K562 (cell line): ENCODE measurements around the gene PCBP4. TPM values are rescaled to one million over a fixed set of nuclear protein-coding genes. Genes with fewer than 3 reads are reported as not detected.

Source experiments
- ATAC-seq: fragments of 200-7000 bp; cut with Tn5 transposase; 3 replicates; pipeline ENCODE4 v1.9.1; 2020; ENCODE audit warnings: moderate library complexity
- BruUV-seq: library from RNA; stranded (reverse); fragments of 400-500 nt; replicated peaks from 2 replicates; lab custom pipeline; 2021; lab: Mats Ljungman, UMichigan
- CTCF ChIA-PET: fragments of 300-600 bp; formaldehyde crosslinking; extraction: SDS; loops from one replicate; lab custom pipeline; 2021; ENCODE audit warnings: low intra/inter-chr PET ratio; lab: Yijun Ruan, JAX
- POLR2A ChIA-PET: fragments of 300-600, 350-650 bp; sonication (Branson Sonifier 250); formaldehyde crosslinking; extraction: SDS; loops from one replicate; lab custom pipeline; 2021; ENCODE audit warnings: antibody characterized with exemption, inconsistent platforms; lab: Yijun Ruan, JAX
- DNase-seq, 4 experiments: peaks; one replicate each; pipeline versions ENCODE4 v3.0.0 to v3.0.0-alpha.2; 2011 to 2018; ENCODE audit warnings: low spot score in 3 of 4, mixed read lengths in 3 of 4; ENCODE audit errors: extremely low read depth in 1 of 4
- FAIRE-seq: peaks from 2 replicates; lab custom pipeline; 2011; peaks lifted over from hg19 to GRCh38; lab: Jason Lieb, UNC
- H2AFZ ChIP-seq: 2 replicates; pipeline ENCODE4 v1.6.0; 2011; ENCODE audit warnings: low read depth, low read length, control low read depth, inconsistent platforms
- H3K27ac ChIP-seq: fragments of 200-600 bp; 3 replicates; pipeline ENCODE4 v1.8.0; 2011; ENCODE audit warnings: low read depth, mild to moderate bottlenecking, control low read depth, inconsistent platforms, low read length, moderate library complexity, mixed read lengths; ENCODE audit errors: extremely low read depth
- H3K27me3 ChIP-seq, 2 experiments: fragments of 300-600 bp in 1 of 2; 2 replicates in 1 of 2; 3 replicates in 1 of 2; pipeline versions ENCODE4 v1.6.0 to v1.8.0; 2011; ENCODE audit warnings: inconsistent platforms in 2 of 2, low read length in 2 of 2, mild to moderate bottlenecking in 1 of 2, mixed read lengths in 1 of 2, moderate library complexity in 1 of 2; ENCODE audit not compliant: control insufficient read depth in 2 of 2, insufficient read depth in 2 of 2
- H3K36me3 ChIP-seq: fragments of 300-600 bp; 3 replicates; pipeline ENCODE4 v1.8.0; 2011; ENCODE audit warnings: mild to moderate bottlenecking, low read length, inconsistent platforms; ENCODE audit not compliant: control insufficient read depth, insufficient read depth
- H3K4me1 ChIP-seq, 2 experiments: fragments of 200-600 bp in 1 of 2; replicated peaks in 1 of 2; 2 replicates in 1 of 2; 3 replicates in 1 of 2; pipeline versions ENCODE4 v1.5.1 to v1.8.0; 2011; ENCODE audit warnings: inconsistent platforms in 2 of 2, low read length in 2 of 2, mild to moderate bottlenecking in 1 of 2, mixed read lengths in 1 of 2, moderate library complexity in 1 of 2; ENCODE audit not compliant: control insufficient read depth in 2 of 2, insufficient read depth in 2 of 2
- H3K4me2 ChIP-seq: 2 replicates; pipeline ENCODE4 v1.6.1; 2011; ENCODE audit warnings: low read length, control low read depth, inconsistent platforms, mixed read lengths; ENCODE audit not compliant: insufficient read depth
- H3K4me3 ChIP-seq: fragments of 200-600 bp; sonication (generic), shearing (Covaris generic); 2 replicates; pipeline ENCODE4 v1.5.1; 2016; ENCODE audit warnings: control low read depth, inconsistent platforms
- H3K79me2 ChIP-seq: fragments of 200-600 bp; 3 replicates; pipeline ENCODE4 v1.8.0; 2011; ENCODE audit warnings: low read length, inconsistent platforms; ENCODE audit not compliant: control insufficient read depth, insufficient read depth
- H3K9ac ChIP-seq, 2 experiments: 2 replicates each; pipeline versions ENCODE4 v1.6.0 to v1.6.1; 2011; ENCODE audit warnings: low read depth in 2 of 2, low read length in 2 of 2, control low read depth in 1 of 2, inconsistent platforms in 1 of 2, mild to moderate bottlenecking in 1 of 2, mixed read lengths in 1 of 2; ENCODE audit not compliant: insufficient read depth in 1 of 2
- H3K9me1 ChIP-seq: one replicate; pipeline ENCODE4 v1.6.0; 2011; ENCODE audit warnings: inconsistent platforms, mild to moderate bottlenecking, low read length, moderate library complexity; ENCODE audit not compliant: control insufficient read depth, insufficient read depth
- H3K9me3 ChIP-seq: replicated peaks from 2 replicates; pipeline ENCODE4 v1.5.1; 2011; ENCODE audit warnings: low read depth, low read length, inconsistent platforms; ENCODE audit not compliant: control insufficient read depth, insufficient read depth
- H4K20me1 ChIP-seq: replicated peaks from 2 replicates; pipeline ENCODE4 v1.6.1; 2011; ENCODE audit warnings: low read length, inconsistent platforms, mixed read lengths; ENCODE audit not compliant: control insufficient read depth, insufficient read depth
- ARID3B ChIP-seq: fragments of 250-450 bp; sonication (Bioruptor Pico); IDR thresholded peaks from 2 replicates; pipeline ENCODE4 v1.4.0; 2020; ENCODE audit warnings: borderline replicate concordance
- C11orf30 ChIP-seq: fragments of 450-650 bp; IDR thresholded peaks from 2 replicates; pipeline ENCODE4 v1.6.1; 2016; ENCODE audit warnings: low read depth, mild to moderate bottlenecking
- HNRNPK ChIP-seq: fragments of 200-400 bp; formaldehyde crosslinking; IDR thresholded peaks from one replicate; pipeline ENCODE4 v1.6.1; 2018; ENCODE audit warnings: mild to moderate bottlenecking, low read depth, low read length; ENCODE audit not compliant: poor library complexity, severe bottlenecking
- KHSRP ChIP-seq: fragments of 450-650 bp; IDR thresholded peaks from 2 replicates; pipeline ENCODE4 v1.6.1; 2017
- NCOA1 ChIP-seq: fragments of 450-650 bp; IDR thresholded peaks from 2 replicates; pipeline ENCODE4 v1.6.1; 2016; ENCODE audit warnings: low read depth
- POLR2H ChIP-seq: IDR thresholded peaks from 2 replicates; pipeline ENCODE4 v1.6.1; 2016; ENCODE audit warnings: missing genetic modification characterization, low read depth, mild to moderate bottlenecking, control low read depth, missing compliant biosample characterization, moderate library complexity
- SPI1 ChIP-seq: IDR thresholded peaks from 2 replicates; pipeline ENCODE4 v1.6.1; 2011; ENCODE audit warnings: low read depth, low read length, control low read depth, borderline replicate concordance
- SRSF9 ChIP-seq: fragments of 200-400 bp; formaldehyde crosslinking; IDR thresholded peaks from 2 replicates; pipeline ENCODE4 v1.6.1; 2017; ENCODE audit warnings: low read depth, low read length, borderline replicate concordance
- ZNF785 ChIP-seq: fragments of 250-450 bp; sonication (Bioruptor Pico); IDR thresholded peaks from 2 replicates; pipeline ENCODE4 v1.4.0; 2020; ENCODE audit warnings: mild to moderate bottlenecking
- WGBS: fragments of 100-300 bp; shearing (Covaris generic); methylation state at CpG from one replicate; pipeline ENCODE4 v1.1.6; 2016; ENCODE audit warnings: low coverage, mixed read lengths; ENCODE audit not compliant: insufficient coverage; ENCODE audit errors: missing lambda C conversion rate; 5-methylcytosine and 5-hydroxymethylcytosine counted together
- in situ Hi-C: fragments of 300-500 bp; cut with MboI; formaldehyde crosslinking; loops from 4 replicates; pipeline ENCODE4 v1.15.0; 2018; ENCODE audit warnings: inconsistent platforms, mixed read lengths
- intact Hi-C: fragments of 100-400 bp; cut with micrococcal nuclease; formaldehyde crosslinking; loops from 2 replicates; pipeline ENCODE4 v1.14.2; 2022
- polyA plus RNA-seq, 8 experiments: library from polyadenylated mRNA; depleted of rRNA in 4 of 8; stranded (reverse) in 5 of 8; unstranded in 3 of 8; fragments of >200 nt; fragmentation: Nextera tagmentation in 2 of 8; fragmentation: Illumina TruSeq in 1 of 8; extraction: Ambion mirVana in 2 of 8; extraction: Trizol in 1 of 8; gene quantifications; 2 replicates each; pipeline versions ENCODE4 v1.2.1 to v1.2.3, GENCODE V29; 2011 to 2014; ENCODE audit warnings: inconsistent platforms in 1 of 8, missing spikeins in 1 of 8
- total RNA-seq, 7 experiments: library from RNA; depleted of rRNA in 6 of 7; stranded (reverse); fragments of >200 nt in 6 of 7; fragmentation: Illumina TruSeq in 2 of 7; extraction: Trizol in 2 of 7; gene quantifications; 2 replicates each; pipeline versions ENCODE4 v1.2.1 to v1.2.3, GENCODE V29; 2011 to 2021; ENCODE audit warnings: low replicate concordance in 1 of 7
- TF ChIP-seq, protein P1 (sequence below): fragments of 450-650 bp; conservative IDR thresholded peaks from 2 replicates; pipeline ENCODE4 v1.6.1; 2016; ENCODE audit warnings: missing genetic modification characterization, low read depth, mild to moderate bottlenecking, control low read depth, missing compliant biosample characterization
- TF ChIP-seq, protein P2 (sequence below): fragments of 250-450 bp; sonication (Bioruptor Pico); IDR thresholded peaks from 2 replicates; pipeline ENCODE4 v1.8.0; 2022; ENCODE audit warnings: moderate library complexity, mild to moderate bottlenecking, inconsistent platforms
- TF ChIP-seq, protein P3 (sequence below): sonication (generic); formaldehyde crosslinking; IDR thresholded peaks from 2 replicates; pipeline ENCODE4 v1.4.0; 2020; ENCODE audit warnings: mild to moderate bottlenecking, missing genetic modification reagents

Gene PCBP4
- total and polyA plus RNA-seq, 9 of the 15 experiments (the other 6 are each of a cell fraction or from before 2014, with no cell fraction given), result 0.06 to 5.8 (median 2.6) TPM

DNA sequence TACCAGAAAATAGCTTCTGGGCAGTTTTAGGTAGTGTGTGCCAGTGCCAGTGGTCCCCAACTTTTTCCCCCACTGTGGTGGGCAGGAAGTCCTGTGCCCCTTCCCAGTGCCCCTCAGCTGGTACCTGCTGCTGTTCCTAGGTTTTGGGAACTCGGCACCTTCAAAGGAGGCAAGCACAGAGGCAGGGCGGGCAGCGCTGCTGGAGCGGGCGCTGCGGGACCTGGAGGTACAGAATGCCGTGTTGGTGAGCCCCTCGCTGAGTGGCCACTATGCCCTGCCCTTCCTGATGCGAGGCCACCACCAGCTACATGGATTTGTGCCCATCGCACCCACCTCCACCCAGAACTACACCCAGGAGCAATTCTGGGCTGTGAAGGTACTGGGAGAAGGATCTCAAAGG is 13.0 kb upstream of the PCBP4 start:
- Histone ChIP-seq H3K4me2 (no peak overlapping the region), H3K9me1 (no peaks in the 10 kb centered on the region), H2AFZ (no peak overlapping the region), H3K27ac (no peak overlapping the region), H3K27me3 (no peaks in the 10 kb centered on the region), H4K20me1 (no peaks in the 10 kb centered on the region), H3K4me3 (no peak overlapping the region), H3K9me3 (no peaks in the 10 kb centered on the region), H3K4me1 (peaks cover 30 to 63% of the 10 kb centered on the region in 2 experiments; a peak in 4 of 5 replicates), H3K36me3 (peaks cover 7% of the 10 kb centered on the region; the same call in 2 of the 3 replicates), H3K9ac (peak overlapping the region in 1 of 2 experiments; percentile 83; a peak in 1 of 4 replicates), H3K79me2 (peaks cover 41% of the 10 kb centered on the region)
- WGBS, result 100% methylated on average over 3 of the region's 10 CpGs
- BruUV-seq, result no TSS peak
- in situ Hi-C loops (no loop called here), intact Hi-C loops (no loop called here)
- CTCF ChIA-PET, result no interaction called here
- DNase-seq (no peak), ATAC-seq (no peak), FAIRE-seq (no peak)
- TF ChIP-seq, protein P1, sequence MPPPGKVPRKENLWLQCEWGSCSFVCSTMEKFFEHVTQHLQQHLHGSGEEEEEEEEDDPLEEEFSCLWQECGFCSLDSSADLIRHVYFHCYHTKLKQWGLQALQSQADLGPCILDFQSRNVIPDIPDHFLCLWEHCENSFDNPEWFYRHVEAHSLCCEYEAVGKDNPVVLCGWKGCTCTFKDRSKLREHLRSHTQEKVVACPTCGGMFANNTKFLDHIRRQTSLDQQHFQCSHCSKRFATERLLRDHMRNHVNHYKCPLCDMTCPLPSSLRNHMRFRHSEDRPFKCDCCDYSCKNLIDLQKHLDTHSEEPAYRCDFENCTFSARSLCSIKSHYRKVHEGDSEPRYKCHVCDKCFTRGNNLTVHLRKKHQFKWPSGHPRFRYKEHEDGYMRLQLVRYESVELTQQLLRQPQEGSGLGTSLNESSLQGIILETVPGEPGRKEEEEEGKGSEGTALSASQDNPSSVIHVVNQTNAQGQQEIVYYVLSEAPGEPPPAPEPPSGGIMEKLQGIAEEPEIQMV (tag), result no peak
- TF ChIP-seq HNRNPK (no peak), KHSRP (no peak), ARID3B (CRISPR knock-in tag) (no peak), ZNF785 (CRISPR knock-in tag) (no peak), C11orf30 (no peak), SRSF9 (no peak), NCOA1 (no peak), SPI1 (no peak), POLR2H (tag) (no peak)
- TF ChIP-seq, protein P2, sequence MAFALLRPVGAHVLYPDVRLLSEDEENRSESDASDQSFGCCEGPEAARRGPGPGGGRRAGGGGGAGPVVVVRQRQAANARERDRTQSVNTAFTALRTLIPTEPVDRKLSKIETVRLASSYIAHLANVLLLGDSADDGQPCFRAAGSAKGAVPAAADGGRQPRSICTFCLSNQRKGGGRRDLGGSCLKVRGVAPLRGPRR, result no peak
- TF ChIP-seq, protein P3, sequence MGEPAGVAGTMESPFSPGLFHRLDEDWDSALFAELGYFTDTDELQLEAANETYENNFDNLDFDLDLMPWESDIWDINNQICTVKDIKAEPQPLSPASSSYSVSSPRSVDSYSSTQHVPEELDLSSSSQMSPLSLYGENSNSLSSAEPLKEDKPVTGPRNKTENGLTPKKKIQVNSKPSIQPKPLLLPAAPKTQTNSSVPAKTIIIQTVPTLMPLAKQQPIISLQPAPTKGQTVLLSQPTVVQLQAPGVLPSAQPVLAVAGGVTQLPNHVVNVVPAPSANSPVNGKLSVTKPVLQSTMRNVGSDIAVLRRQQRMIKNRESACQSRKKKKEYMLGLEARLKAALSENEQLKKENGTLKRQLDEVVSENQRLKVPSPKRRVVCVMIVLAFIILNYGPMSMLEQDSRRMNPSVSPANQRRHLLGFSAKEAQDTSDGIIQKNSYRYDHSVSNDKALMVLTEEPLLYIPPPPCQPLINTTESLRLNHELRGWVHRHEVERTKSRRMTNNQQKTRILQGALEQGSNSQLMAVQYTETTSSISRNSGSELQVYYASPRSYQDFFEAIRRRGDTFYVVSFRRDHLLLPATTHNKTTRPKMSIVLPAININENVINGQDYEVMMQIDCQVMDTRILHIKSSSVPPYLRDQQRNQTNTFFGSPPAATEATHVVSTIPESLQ, result no peak
- POLR2A ChIA-PET, result interaction anchor here (5.2 kb wide), 1 partner anchor 13 kb away, joined by 105 read pairs; the partner anchor contains the start of gene RPL29
